GM23248 (cell line): Measurements from ENCODE around the gene GPATCH4.

Source experiments
- EZH2 ChIP-seq: fragments of 200-600 bp; sonication (generic); IDR thresholded peaks from 2 replicates; pipeline ENCODE4 v1.6.1; 2018; ENCODE audit warnings: antibody characterized with exemption, mild to moderate bottlenecking; ENCODE audit not compliant: insufficient read depth, poor library complexity, severe bottlenecking
- EZH2phosphoT487 ChIP-seq: fragments of 200-600 bp; sonication (generic); IDR thresholded peaks from 2 replicates; pipeline ENCODE4 v1.6.1; 2018; ENCODE audit warnings: antibody characterized with exemption, moderate library complexity, mild to moderate bottlenecking, low read depth; ENCODE audit not compliant: insufficient read depth

DNA sequence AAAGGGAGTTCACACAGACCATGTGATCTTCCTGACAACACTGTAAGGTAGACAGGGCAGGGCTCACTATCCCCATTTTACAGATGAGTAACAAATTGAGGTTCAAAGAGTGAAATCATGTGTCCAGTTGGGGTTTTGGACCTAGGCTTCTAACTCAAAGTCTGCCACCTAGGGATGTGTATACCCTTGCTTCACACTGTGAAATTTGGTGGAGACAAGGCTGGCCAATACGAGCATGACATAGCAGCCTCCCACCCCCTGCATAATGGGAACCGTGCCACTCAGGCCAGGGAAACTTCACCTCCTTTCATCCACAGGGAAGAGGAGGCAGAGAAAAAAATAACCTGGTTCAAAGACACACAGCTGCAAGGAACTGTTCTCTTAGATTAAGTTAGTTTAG lies 35.8 kb downstream of the GPATCH4 start:
- TF ChIP-seq EZH2 (no peak), EZH2phosphoT487 (no peak)
